ENCODE results near the gene MYL6.

Gene MYL6

GRCh38 chr12:56189099-56189917, 31.1 kb downstream of the MYL6 start, which contains the start of gene SMARCC2:
Gene SMARCC2 (minus strand): TSS chr12:56189483. CDS start chr12:56189461, 22 bp downstream.
- peak; percentile 90 for DNase-seq (ENCODE audit: low read depth)

DNA sequence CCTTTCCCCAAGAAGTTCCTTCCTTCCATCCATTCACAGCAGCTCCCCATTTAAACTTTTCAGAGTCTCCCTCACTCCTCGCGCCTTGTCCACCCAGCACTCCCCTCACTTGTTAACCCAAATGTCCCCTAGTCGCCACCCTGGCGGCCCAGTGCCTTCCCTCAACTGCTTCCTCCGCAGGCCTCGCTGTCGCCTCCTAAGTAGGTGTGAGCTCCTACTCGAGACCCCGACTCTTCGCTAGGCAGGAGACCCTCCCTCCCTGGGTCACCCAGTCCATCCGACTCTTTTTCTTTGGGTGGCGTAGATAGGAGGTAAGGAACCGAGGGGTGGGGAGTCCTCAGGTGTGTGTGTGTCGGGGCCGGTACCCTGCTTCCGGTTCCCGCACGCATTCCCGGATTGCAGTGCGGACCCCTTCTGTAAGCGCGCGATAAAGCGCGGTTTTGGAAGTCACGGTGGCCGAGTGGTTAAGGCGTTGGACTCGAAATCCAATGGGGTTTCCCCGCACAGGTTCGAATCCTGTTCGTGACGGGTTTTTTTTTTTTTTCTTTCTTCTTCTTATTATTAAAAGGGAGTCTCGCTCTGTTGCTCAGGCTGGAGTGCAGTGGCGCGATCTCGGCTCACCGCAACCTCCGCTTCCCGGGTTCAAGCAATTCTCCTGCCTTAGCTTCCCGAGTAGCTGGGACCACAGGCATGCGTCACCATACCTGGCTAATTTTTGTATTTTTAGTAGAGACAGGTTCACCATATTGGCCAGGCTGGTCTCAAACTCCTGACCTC, 31.9 kb downstream of the MYL6 start:
- DNase-seq (ENCODE audit: low read depth), result peak; percentile 85

GRCh38 chr12:56190695-56191155, 32.6 kb downstream of the MYL6 start:
- DNase-seq (ENCODE audit: low read depth), result peak; percentile 47

DNA sequence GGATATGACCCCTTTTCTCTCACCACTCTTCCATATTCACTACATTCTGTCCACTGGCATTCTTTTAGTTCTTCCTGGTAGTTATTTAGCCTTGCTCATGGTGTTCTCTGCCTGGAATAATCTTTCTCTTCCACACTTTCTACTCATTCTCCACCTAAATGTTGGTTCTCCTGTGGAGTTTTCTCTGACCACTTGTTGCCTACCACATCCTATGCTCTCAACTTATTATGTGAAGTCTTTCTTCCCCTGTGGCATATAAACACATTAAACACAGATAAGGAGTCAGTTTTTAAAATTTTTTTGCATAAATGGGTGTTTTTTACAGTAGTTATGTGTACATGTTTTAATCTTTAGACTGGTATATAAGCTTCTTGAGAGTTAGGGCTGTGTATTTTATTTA, 34.4 kb downstream of the MYL6 start:
- no peak for DNase-seq (ENCODE audit: low read depth)

- peak; percentile 84 for DNase-seq (ENCODE audit: low read depth)
Observed at GRCh38 chr12:56193025-56193578, 34.9 kb downstream of the MYL6 start.

DNA sequence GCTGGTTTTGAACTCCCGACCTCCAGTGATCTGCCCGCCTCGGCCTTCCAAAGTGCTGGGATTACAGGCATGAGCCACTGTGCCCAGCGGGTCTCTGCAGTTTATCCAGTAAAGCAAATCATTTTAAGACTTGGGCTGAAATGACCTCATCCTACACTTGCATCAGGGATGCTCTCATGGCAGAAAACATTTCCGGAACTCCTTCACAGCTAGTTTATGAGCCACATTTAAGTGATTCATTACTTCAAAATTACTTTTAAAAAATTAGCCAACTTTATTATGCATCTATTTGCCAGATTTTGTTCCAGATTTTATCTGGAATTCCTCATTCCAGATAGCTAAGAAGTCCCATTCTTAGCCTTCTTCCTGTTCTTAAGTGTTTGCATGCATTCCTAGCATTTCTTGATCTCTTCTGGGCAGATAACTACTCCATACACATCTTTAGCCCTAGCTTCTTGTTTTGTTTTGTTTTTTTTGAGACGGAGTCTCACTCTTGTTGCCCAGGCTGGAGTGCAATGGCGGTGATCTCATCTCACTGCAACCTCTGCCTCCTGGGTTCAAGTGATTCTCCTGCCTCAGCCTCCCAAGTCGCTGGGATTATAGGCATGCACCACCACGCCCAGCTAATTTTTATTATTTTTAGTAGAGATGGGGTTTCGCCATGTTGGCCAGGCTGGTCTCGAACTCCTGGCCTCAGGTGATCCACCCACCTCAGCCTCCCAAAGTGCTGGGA, 38.8 kb downstream of the MYL6 start:
- peak; percentile 99 for DNase-seq (ENCODE audit: low read depth)

DNA sequence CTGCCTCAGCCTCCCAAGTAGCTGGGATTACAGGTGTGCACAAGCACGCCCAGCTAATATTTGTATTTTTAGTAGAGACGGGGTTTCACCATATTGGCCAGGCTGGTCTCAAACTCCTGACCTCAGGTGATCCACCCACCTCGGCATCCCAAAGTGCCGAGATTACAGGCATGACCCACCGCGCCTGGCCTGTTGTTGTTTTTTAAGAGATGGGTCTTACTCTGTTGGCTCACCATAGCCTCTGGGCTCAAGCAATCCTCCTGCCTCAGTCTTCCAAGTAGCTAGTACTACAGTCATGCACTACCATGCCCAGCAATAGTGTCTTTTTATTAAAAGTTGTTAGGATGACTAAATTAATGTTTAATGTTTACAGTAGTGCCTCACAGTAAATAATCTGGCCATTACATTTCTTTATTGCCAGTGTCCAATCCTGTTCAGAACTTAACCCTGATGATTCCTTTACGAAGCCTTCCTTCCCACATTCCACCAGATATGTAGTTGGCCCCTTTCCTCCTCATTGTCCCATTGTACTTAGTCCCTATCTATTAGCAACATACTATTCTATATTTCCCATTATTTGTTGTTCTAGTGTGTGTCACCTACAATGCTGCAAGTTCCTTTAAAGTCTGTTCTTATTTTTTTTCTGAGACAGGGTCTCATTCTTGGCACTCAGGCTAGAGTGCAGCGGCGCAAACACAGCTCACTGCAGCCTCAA, 39.9 kb downstream of the MYL6 start:
- no peak for DNase-seq (ENCODE audit: low read depth)

DNA sequence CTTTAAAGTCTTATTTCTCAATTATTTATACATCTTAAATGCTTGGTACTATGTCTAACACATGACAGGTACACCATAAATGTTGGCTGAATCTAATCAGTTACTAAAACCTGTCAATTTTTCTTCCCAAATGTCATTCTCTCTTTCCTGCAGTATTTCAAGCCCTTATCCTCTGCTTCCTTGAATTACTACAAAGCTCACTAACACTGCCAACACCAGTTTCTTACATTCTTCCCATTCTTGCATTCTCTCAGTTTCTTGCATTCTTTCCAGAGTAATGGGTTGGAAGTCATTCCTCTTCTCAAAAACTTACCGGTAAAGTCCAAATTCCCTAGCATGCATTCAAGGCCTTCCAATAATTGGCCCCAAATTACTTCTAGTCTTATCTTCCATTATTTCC, 40.7 kb downstream of the MYL6 start:
- peak; percentile 66 for DNase-seq (ENCODE audit: low read depth)

DNA sequence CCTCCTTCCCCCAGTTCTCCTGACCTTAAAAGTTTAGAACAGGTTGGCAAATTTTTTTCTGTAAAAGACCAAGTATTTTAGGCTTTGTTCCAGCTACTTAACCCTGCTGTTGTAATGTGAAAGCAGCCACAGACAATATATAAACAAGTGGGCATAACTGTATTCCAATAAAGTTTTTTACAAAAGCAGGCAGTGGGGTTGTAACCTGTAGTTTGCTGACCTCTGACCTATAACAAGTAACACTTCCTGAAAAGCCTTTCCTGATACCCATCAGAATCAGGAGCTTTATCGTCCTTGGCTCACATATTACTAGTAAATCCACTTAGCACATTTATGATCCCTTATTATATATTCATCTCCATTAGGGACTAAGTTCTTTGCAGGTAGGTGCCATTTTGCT, 44.2 kb downstream of the MYL6 start:
- DNase-seq (ENCODE audit: low read depth), result no peak

DNA sequence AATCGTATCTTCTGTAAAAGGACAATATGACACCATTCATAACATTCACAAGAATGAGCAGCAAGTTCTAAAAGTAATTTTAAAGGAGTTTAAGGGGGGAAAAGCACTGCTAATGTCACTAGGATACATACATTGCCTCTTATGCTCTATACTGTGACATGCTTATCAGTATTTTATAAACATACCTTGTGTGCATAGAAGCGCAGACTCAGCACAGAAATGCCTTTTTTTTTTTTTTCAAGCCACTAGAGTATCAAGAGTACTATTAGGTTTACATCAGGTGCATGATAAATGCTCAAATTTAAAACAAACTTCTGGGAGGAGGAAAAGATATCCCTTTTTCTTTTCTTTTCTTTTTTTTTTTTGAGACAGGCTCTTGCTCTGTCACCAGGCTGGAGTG, 44.7 kb downstream of the MYL6 start:
- DNase-seq (ENCODE audit: low read depth), result no peak

DNA sequence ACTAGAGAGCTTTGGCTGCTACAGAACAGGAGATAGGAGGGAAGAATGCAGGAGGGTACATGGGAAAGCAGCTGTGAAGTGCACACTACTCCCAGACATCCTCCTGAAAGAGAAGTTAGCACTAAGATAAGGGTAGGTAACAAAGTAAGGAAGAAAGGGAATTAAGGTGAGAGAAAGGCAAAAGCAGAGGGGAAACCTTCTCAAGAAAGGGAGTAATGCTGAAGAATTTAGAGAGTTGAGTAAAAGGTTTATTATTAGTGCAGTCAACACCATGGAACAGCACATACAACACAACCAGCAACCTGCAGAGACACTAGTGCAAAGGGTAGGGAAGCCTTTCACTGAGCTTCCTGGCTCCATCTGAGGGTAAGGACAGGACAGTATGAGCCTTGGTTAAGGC, 46.1 kb downstream of the MYL6 start:
- DNase-seq (ENCODE audit: low read depth), result no peak

- DNase-seq (ENCODE audit: low read depth), result no peak
Observed at GRCh38 chr12:56205445-56205844, 47.3 kb downstream of the MYL6 start.

GRCh38 chr12:56206452-56207166, 48.5 kb downstream of the MYL6 start:
- DNase-seq (ENCODE audit: low read depth), result peak; percentile 66

DNA sequence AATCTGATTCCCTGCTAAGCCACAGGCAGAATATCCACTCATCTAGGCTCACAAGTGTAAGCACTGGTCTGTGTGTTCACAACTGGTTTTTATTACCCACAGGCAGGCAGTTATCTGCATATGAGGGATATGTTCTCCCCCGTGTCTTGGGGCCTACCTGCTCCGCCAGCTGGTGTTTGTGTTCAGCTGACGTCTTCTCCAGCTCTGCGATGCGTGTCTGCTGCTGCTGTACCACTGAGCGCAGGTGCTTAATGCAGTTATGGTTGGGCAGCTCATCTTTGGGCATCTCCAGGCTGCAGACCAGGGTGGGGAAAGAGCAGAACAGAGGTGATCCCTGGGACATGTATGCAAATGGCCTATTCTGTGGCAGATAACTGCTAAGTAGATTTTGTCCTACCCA, 49.8 kb downstream of the MYL6 start:
- DNase-seq (ENCODE audit: low read depth), result no peak
